Measurements from ENCODE around the gene SLC7A14.

GRCh38 chr3:170485696-170486095 lies 100.2 kb downstream of the SLC7A14 start:
- TF ChIP-seq CTCF (IDR thresholded peaks at IDR 0.05; ENCODE audit: insufficient read depth, low read depth, low read length) (no peak), EZH2 (IDR thresholded peaks at IDR 0.05; ENCODE audit: insufficient read depth, low read length) (no peak)
